ENCODE results near the gene NDUFAF2. TPM values are rescaled to one million over a fixed set of nuclear protein-coding genes. Genes with fewer than 3 reads are reported as not detected.
A peak's percentile ranks its signal among the peaks of the same experiment; 100 is the strongest.

NDUFAF2 gene
- total RNA-seq, 1 donor from 2014 or later = 46.0 TPM

GRCh38 chr5:61120534-61120933 is 175.5 kb downstream of the NDUFAF2 start:
- H3K27ac ChIP-seq (ENCODE audit: low read depth, low read length) = no peak overlapping the region
- no peaks in the 10 kb centered on the region for H4K20me1 ChIP-seq (ENCODE audit: insufficient read depth, low read length)
- no peaks in the 10 kb centered on the region for H3K4me1 Mint-ChIP-seq (ENCODE audit: low read depth, unreplicated experiment)

GRCh38 chr5:61123145-61123544 is 178.1 kb downstream of the NDUFAF2 start:
- no peaks in the 10 kb centered on the region for H3K9me3 ChIP-seq (ENCODE audit: insufficient read depth, low read depth, low read length)
- no peak for TF ChIP-seq EZH2 (IDR thresholded peaks at IDR 0.05; ENCODE audit: insufficient read depth, low read length)
- TF ChIP-seq, protein P1, sequence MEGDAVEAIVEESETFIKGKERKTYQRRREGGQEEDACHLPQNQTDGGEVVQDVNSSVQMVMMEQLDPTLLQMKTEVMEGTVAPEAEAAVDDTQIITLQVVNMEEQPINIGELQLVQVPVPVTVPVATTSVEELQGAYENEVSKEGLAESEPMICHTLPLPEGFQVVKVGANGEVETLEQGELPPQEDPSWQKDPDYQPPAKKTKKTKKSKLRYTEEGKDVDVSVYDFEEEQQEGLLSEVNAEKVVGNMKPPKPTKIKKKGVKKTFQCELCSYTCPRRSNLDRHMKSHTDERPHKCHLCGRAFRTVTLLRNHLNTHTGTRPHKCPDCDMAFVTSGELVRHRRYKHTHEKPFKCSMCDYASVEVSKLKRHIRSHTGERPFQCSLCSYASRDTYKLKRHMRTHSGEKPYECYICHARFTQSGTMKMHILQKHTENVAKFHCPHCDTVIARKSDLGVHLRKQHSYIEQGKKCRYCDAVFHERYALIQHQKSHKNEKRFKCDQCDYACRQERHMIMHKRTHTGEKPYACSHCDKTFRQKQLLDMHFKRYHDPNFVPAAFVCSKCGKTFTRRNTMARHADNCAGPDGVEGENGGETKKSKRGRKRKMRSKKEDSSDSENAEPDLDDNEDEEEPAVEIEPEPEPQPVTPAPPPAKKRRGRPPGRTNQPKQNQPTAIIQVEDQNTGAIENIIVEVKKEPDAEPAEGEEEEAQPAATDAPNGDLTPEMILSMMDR (IDR thresholded peaks at IDR 0.05; ENCODE audit: insufficient read depth, low read depth, low read length) = no peak
- no peaks in the 10 kb centered on the region for H3K36me3 ChIP-seq (ENCODE audit: insufficient read depth, low read length)
- Mint-ChIP-seq H3K27ac (ENCODE audit: unreplicated experiment) (no peak overlapping the region), H3K4me1 (ENCODE audit: low read depth, unreplicated experiment) (no peaks in the 10 kb centered on the region), H3K36me3 (ENCODE audit: low read depth, unreplicated experiment) (no peaks in the 10 kb centered on the region), H3K4me3 (ENCODE audit: unreplicated experiment) (no peak overlapping the region), H3K27me3 (ENCODE audit: low read depth, unreplicated experiment) (no peaks in the 10 kb centered on the region), H3K9me3 (ENCODE audit: unreplicated experiment) (no peaks in the 10 kb centered on the region)
- FAIRE-seq (no peak), DNase-seq (ENCODE audit: low read depth) (no peak)
- H3K4me2 ChIP-seq (ENCODE audit: low read length) = no peak overlapping the region
- no peak overlapping the region for H3K27ac ChIP-seq (ENCODE audit: low read depth, low read length)
- no peak overlapping the region for H3K9ac ChIP-seq (ENCODE audit: low read length)
- no peaks in the 10 kb centered on the region for H3K4me1 ChIP-seq (ENCODE audit: insufficient read depth, low read length)
- H3K4me3 ChIP-seq (ENCODE audit: insufficient read depth, low read depth, low read length) = no peak overlapping the region
- no peaks in the 10 kb centered on the region for H3K79me2 ChIP-seq (ENCODE audit: insufficient read depth, low read length)
- H4K20me1 ChIP-seq (ENCODE audit: insufficient read depth, low read length) = no peaks in the 10 kb centered on the region
- H2AFZ ChIP-seq (ENCODE audit: low read depth, low read length) = no peak overlapping the region
- H3K27me3 ChIP-seq (ENCODE audit: insufficient read depth, low read length) = no peaks in the 10 kb centered on the region

More at GRCh38 chr5:61120534-61120933, 175.5 kb downstream of the NDUFAF2 start:
- TF ChIP-seq, protein P1 (IDR thresholded peaks at IDR 0.05; ENCODE audit: insufficient read depth, low read depth, low read length) = no peak
- TF ChIP-seq EZH2 (IDR thresholded peaks at IDR 0.05; ENCODE audit: insufficient read depth, low read length) = no peak
- no peaks in the 10 kb centered on the region for H3K27me3 Mint-ChIP-seq (ENCODE audit: low read depth, unreplicated experiment)
- no peak overlapping the region for H3K4me3 Mint-ChIP-seq (ENCODE audit: unreplicated experiment)
- Histone ChIP-seq H3K4me3 (ENCODE audit: insufficient read depth, low read depth, low read length) (no peak overlapping the region), H3K36me3 (ENCODE audit: insufficient read depth, low read length) (no peaks in the 10 kb centered on the region), H3K9me3 (ENCODE audit: insufficient read depth, low read depth, low read length) (no peaks in the 10 kb centered on the region), H3K27me3 (ENCODE audit: insufficient read depth, low read length) (no peaks in the 10 kb centered on the region), H3K9ac (ENCODE audit: low read length) (no peak overlapping the region), H3K4me2 (ENCODE audit: low read length) (no peak overlapping the region), H3K79me2 (ENCODE audit: insufficient read depth, low read length) (no peaks in the 10 kb centered on the region), H3K4me1 (ENCODE audit: insufficient read depth, low read length) (no peaks in the 10 kb centered on the region), H2AFZ (ENCODE audit: low read depth, low read length) (no peak overlapping the region)
- H3K36me3 Mint-ChIP-seq (ENCODE audit: low read depth, unreplicated experiment) = no peaks in the 10 kb centered on the region
- peak; percentile 37 for DNase-seq (ENCODE audit: low read depth)
- no peak overlapping the region for H3K27ac Mint-ChIP-seq (ENCODE audit: unreplicated experiment)
- H3K9me3 Mint-ChIP-seq (ENCODE audit: unreplicated experiment) = no peaks in the 10 kb centered on the region
- FAIRE-seq = no peak

GRCh38 chr5:61130289-61130688 is 185.3 kb downstream of the NDUFAF2 start:
- Mint-ChIP-seq H3K36me3 (ENCODE audit: low read depth, unreplicated experiment) (no peaks in the 10 kb centered on the region), H3K9me3 (ENCODE audit: unreplicated experiment) (no peaks in the 10 kb centered on the region), H3K4me3 (ENCODE audit: unreplicated experiment) (no peak overlapping the region), H3K27me3 (ENCODE audit: low read depth, unreplicated experiment) (no peaks in the 10 kb centered on the region), H3K27ac (ENCODE audit: unreplicated experiment) (no peak overlapping the region), H3K4me1 (ENCODE audit: low read depth, unreplicated experiment) (peaks cover 7% of the 10 kb centered on the region)
- TF ChIP-seq, protein P1 (IDR thresholded peaks at IDR 0.05; ENCODE audit: insufficient read depth, low read depth, low read length) = no peak
- TF ChIP-seq EZH2 (IDR thresholded peaks at IDR 0.05; ENCODE audit: insufficient read depth, low read length) = no peak
- no peak overlapping the region for H3K4me2 ChIP-seq (ENCODE audit: low read length)
- no peak for DNase-seq (ENCODE audit: low read depth)
- no peak overlapping the region for H2AFZ ChIP-seq (ENCODE audit: low read depth, low read length)
- no peak overlapping the region for H3K27ac ChIP-seq (ENCODE audit: low read depth, low read length)
- FAIRE-seq = no peak
- H3K79me2 ChIP-seq (ENCODE audit: insufficient read depth, low read length) = no peaks in the 10 kb centered on the region
- no peaks in the 10 kb centered on the region for H3K36me3 ChIP-seq (ENCODE audit: insufficient read depth, low read length)
- no peaks in the 10 kb centered on the region for H3K4me1 ChIP-seq (ENCODE audit: insufficient read depth, low read length)
- no peak overlapping the region for H3K4me3 ChIP-seq (ENCODE audit: insufficient read depth, low read depth, low read length)
- no peaks in the 10 kb centered on the region for H4K20me1 ChIP-seq (ENCODE audit: insufficient read depth, low read length)
- no peaks in the 10 kb centered on the region for H3K27me3 ChIP-seq (ENCODE audit: insufficient read depth, low read length)
- no peak overlapping the region for H3K9ac ChIP-seq (ENCODE audit: low read length)
- no peaks in the 10 kb centered on the region for H3K9me3 ChIP-seq (ENCODE audit: insufficient read depth, low read depth, low read length)
